Left ventricle myocardium inferior (tissue), 1 donor: ENCODE data around the gene DIP2B. TPM values are rescaled to one million over a fixed set of nuclear protein-coding genes. Genes with fewer than 3 reads are reported as not detected.
"Not testable (repeated sequence)": the region's sequence is repeated elsewhere in the genome, so short reads cannot be mapped to it uniquely, and the experiment has no call there.

Source experiments
- DNase-seq: peaks from one replicate; pipeline ENCODE4 v3.0.0-alpha.2; 2020
- H3K27ac ChIP-seq: fragments of 200-600 bp; replicated peaks from 2 replicates; pipeline ENCODE4 v1.8.0; 2021
- H3K27me3 ChIP-seq: fragments of 200-600 bp; 2 replicates; pipeline ENCODE4 v1.8.0; 2021; ENCODE audit warnings: low read depth
- H3K36me3 ChIP-seq: fragments of 200-600 bp; 2 replicates; pipeline ENCODE4 v1.8.0; 2021
- H3K4me1 ChIP-seq: fragments of 200-600 bp; 2 replicates; pipeline ENCODE4 v1.8.0; 2021
- H3K4me3 ChIP-seq: fragments of 200-600 bp; 2 replicates; pipeline ENCODE4 v1.8.0; 2021; ENCODE audit warnings: mild to moderate bottlenecking, moderate library complexity
- H3K9me3 ChIP-seq: fragments of 200-600 bp; replicated peaks from 2 replicates; pipeline ENCODE4 v1.8.0; 2021
- intact Hi-C: fragments of 100-400 bp; cut with micrococcal nuclease; formaldehyde crosslinking; loops from one replicate; pipeline ENCODE4 v1.11.0; 2022
- total RNA-seq: library from RNA; stranded (reverse); fragmentation: NEBNext Ultra II Directional; extraction: Animal tissue kit (Norgen Biotek cat#: 25700); gene quantifications from one replicate; pipeline ENCODE4 v1.2.1, GENCODE V29; 2021
- TF ChIP-seq, protein P1 (sequence below): fragments of 200-600 bp; IDR thresholded peaks from 2 replicates; pipeline ENCODE4 v1.8.0; 2021; ENCODE audit warnings: antibody characterized with exemption, mild to moderate bottlenecking, borderline replicate concordance
- donor health status: DM: no; HTN: yes; CAD: no; lungs with severe emphysema.

Gene DIP2B
- total RNA-seq, 1 donor from 2014 or later, result 13.2 TPM

DNA sequence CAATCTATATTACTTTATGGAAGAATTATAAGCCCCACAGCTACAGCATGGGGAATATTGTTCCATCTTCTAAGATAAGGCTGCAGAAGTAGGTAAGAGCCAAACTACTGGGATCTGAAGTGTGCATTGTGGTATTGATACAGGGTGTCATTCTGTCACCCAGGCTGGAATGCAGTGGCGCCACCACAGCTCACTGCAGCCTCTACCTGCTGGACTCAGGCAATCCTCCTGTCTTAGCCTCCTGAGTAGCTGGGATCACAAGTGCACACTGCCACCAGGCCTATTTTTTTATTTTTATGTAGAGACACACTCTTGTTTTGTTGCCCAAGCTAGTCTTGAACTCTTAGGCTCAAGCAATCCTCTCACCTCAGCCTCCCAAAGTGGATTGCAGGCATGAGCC lies 21.3 kb upstream of the DIP2B start:
- TF ChIP-seq, protein P1, sequence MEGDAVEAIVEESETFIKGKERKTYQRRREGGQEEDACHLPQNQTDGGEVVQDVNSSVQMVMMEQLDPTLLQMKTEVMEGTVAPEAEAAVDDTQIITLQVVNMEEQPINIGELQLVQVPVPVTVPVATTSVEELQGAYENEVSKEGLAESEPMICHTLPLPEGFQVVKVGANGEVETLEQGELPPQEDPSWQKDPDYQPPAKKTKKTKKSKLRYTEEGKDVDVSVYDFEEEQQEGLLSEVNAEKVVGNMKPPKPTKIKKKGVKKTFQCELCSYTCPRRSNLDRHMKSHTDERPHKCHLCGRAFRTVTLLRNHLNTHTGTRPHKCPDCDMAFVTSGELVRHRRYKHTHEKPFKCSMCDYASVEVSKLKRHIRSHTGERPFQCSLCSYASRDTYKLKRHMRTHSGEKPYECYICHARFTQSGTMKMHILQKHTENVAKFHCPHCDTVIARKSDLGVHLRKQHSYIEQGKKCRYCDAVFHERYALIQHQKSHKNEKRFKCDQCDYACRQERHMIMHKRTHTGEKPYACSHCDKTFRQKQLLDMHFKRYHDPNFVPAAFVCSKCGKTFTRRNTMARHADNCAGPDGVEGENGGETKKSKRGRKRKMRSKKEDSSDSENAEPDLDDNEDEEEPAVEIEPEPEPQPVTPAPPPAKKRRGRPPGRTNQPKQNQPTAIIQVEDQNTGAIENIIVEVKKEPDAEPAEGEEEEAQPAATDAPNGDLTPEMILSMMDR, result no peak
- Histone ChIP-seq H3K9me3 (no peaks in the 10 kb centered on the region), H3K36me3 (peaks cover 9% of the 10 kb centered on the region), H3K27ac (no peak overlapping the region), H3K4me1 (no peaks in the 10 kb centered on the region), H3K4me3 (no peak overlapping the region), H3K27me3 (no peaks in the 10 kb centered on the region)
- DNase-seq, result no peak
- intact Hi-C loops, result no loop called here

DNA sequence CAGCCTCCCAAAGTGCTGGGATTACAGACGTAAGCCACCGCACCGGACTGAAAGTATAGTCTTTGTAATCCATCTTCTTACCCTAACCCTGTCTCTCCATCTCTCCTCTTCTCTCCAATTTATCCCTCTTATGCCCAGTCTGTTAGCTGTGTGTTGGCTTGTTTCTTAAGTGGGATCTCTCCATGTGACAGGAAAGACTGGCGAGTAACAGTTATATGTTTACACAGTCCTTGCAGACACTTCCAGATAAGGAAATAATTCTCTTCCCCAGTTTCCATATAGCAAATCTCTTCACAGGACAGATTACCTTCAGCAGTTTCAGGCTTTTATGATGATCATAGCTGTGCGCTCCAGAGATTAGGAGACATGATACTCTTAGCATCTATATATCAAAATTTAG lies 16.0 kb upstream of the DIP2B start:
- TF ChIP-seq, protein P1, result no peak
- no peak for DNase-seq
- Histone ChIP-seq H3K36me3 (no peaks in the 10 kb centered on the region), H3K9me3 (peaks cover 15% of the 10 kb centered on the region), H3K4me3 (no peak overlapping the region), H3K27me3 (no peaks in the 10 kb centered on the region), H3K27ac (no peak overlapping the region), H3K4me1 (no peaks in the 10 kb centered on the region)
- intact Hi-C loops, result no loop called here

DNA sequence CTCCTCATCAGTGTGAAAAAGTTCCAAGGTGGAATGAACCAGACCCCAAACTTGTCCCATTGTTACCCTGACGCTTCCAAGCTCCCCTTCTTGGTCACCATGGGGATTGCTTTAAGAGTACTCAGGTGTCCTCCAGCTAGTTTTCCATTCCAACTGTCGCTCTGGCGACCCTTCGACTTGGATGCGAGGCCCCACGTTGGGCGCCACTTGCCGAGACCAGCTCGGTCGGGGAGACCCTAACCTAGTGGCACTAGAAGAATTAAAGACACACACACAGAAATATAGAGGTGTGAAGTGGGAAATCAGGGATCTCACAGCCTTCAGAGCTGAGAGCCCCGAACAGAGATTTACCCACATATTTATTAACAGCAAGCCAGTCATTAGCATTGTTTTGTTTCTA lies 6.7 kb upstream of the DIP2B start:
- H3K4me3 ChIP-seq, H3K27me3 ChIP-seq, H3K36me3 ChIP-seq, DNase-seq, H3K27ac ChIP-seq, H3K4me1 ChIP-seq, intact Hi-C loops: not testable (repeated sequence)
- H3K9me3 ChIP-seq, result peaks cover 48% of the 10 kb centered on the region

DNA sequence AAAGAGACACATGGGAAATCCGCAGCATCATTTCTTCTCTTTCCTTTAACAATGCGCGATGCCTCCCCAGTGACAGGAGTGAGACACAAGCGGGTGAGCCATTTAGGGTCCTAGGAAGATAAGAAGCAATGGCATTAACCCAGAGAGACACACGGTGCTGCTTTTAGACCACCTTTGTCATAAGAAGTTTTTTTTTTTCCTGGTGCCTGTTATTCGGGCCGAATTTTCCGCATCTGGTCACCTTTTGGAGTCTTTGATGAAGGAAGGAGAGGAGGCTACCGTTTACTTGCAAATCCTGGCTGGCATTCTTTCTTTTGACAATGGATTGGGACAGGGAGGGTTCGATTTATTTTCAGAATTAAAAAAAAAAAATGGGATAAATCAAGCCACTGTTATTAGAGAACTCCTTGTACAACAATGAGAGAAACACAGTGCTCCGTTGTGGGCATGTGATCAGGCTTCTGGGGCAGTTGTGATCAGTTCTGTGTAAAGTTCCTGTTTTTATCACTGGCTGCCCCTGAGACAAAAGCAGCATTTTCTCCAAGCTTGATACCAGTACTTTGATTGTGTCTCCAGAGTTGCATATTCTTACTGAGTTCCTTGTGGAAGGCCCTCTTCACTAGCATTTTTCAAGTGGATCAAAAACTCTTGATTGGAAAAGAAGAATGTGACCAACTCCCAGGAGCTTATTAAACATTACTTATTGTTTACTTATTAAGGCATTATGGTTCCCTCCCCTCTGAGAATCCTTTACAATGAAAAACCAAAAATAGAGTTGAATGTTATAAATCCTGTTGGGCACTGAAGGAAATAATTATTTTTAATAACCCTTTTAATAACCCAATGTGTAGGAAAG lies 1.1 kb downstream of the DIP2B start:
- Histone ChIP-seq H3K4me1 (peaks cover 61% of the 10 kb centered on the region), H3K36me3 (no peaks in the 10 kb centered on the region), H3K27ac (peak overlapping the region; percentile 97), H3K9me3 (no peaks in the 10 kb centered on the region), H3K4me3 (peak overlapping the region; percentile 93), H3K27me3 (no peaks in the 10 kb centered on the region)
- DNase-seq, result no peak
- TF ChIP-seq, protein P1, result no peak
- intact Hi-C loops, result loop anchor here (2.0 kb wide), 1 partner anchor 129 kb away; no protein-coding TSS in a partner anchor

DNA sequence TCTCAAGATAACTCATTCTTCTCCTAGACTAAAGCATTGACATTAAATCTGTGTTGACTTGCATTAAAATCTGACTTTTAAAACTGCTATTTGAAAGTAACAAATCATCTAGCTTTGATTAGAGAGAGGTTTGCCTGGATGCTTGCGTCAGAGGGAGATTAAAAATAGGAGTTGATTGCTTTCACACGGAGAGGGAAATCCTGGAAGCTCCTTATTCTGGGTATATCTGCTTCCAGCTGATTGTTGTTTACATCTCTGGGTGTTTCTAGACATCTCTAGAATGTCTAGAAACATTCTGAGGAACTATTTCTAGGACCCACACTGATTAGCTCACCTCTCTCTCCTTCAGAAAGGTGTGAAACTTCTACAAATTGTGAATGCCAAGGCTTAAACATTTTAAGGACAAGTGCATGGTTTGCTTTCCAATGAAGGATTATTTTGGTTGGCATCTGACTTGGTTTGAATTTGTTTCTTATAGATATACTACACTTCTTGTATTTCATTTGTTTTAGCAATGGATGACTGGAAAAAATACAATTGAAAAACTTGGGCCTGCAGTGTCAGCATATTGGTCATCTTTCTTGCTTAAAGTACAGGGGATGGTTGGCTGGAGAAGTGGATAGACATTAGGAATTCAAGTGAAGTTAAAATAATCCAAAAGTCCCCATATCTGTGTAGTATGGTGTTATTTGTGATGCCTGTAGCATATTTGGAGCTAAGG lies 2.1 kb downstream of the DIP2B start:
- intact Hi-C loops, result no loop called here

More for the DNA sequence above, 2.1 kb downstream of the DIP2B start:
- no peaks in the 10 kb centered on the region for H3K9me3 ChIP-seq
- H3K4me1 ChIP-seq, result peaks cover 61% of the 10 kb centered on the region
- TF ChIP-seq, protein P1, result no peak
- peak overlapping the region; percentile 97 for H3K27ac ChIP-seq
- peak overlapping the region; percentile 93 for H3K4me3 ChIP-seq
- H3K36me3 ChIP-seq, result no peaks in the 10 kb centered on the region
- H3K27me3 ChIP-seq, result no peaks in the 10 kb centered on the region
- no peak for DNase-seq
